Measurements from ENCODE around the gene ARL5C.
"Not testable (repeated sequence)": the region's sequence is repeated elsewhere in the genome, so short reads cannot be mapped to it uniquely, and the experiment has no call there.

The ARL5C gene

DNA sequence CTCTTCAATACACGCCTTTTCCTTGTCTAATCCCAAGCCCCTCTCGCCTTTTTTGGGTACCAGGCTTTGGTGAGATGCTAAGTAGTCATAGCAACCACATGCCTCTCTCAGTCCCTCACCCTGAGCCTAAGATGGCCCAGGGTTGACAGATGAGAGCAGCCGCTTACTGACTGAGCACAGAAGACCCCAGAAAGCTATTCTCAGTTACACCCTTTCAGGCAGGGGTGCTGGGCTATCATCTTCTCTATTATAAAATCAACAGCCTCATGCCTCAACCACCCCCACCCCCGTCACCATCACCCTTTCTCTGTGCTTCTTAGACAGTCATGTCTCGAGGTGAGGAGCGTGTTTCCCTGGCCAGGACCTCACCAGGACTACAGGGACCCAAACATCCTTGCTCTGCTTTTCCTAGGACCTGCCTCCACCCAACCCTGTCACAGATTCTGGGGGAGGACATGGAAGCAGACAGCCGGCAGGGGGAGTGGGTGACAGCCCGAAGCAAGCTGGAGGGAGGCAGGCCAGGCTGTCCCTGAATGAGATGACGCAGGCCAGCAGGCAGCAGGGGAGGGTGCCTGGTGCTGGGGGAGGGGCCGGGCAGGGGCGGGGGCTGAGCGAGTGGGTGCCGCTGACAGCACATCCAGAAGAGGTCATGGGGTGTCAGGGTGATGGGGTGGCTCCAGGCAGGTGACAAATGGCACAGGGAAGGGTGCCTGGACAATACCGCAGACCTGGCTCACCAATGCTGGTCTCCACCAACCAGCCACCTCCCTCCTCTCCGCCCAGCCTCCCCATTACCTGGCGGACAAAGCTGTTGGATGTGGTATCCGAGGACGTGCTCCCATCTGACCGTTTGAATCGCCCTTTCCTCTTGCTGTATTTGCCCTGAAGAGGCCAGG, 28.4 kb upstream of the ARL5C start:
- peak; percentile 72 for DNase-seq

DNA sequence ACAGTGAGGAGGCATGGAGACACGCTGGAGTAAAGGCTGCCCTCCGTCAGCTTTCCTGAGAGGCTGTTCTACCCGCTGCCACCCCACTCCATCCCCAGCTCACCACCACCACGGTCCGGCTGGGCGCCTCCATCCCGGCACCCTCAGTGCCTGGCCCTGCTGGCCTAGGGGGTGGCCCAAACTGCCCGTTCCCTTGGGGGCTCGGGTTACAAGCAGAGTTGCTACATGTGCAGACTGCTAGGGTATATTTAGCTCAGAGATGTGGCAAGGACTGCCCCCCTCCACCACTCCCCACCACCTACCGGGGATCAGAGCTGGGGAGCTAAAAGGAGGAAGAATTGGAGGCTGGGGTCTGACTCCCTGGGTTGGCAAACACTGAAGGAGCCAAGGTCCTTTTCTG, 27.4 kb upstream of the ARL5C start:
- no peak for DNase-seq

DNA sequence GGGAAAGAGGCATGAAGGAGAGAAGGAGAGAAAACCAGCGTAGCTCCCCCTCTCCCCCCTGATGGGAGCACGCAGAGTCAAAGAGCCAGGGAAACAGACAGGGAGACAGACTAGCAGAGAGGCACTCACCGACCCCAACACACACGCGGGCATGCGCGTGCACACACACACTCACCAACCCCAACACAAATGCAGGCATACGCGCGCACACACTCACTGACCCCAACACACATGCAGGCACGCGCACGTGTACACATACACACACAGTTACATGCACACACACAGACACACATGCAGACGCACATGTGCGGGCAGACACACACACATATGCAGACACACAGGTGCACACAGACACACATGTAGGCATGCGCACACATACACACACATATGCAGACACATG, 26.9 kb upstream of the ARL5C start:
- no peak for DNase-seq

DNA sequence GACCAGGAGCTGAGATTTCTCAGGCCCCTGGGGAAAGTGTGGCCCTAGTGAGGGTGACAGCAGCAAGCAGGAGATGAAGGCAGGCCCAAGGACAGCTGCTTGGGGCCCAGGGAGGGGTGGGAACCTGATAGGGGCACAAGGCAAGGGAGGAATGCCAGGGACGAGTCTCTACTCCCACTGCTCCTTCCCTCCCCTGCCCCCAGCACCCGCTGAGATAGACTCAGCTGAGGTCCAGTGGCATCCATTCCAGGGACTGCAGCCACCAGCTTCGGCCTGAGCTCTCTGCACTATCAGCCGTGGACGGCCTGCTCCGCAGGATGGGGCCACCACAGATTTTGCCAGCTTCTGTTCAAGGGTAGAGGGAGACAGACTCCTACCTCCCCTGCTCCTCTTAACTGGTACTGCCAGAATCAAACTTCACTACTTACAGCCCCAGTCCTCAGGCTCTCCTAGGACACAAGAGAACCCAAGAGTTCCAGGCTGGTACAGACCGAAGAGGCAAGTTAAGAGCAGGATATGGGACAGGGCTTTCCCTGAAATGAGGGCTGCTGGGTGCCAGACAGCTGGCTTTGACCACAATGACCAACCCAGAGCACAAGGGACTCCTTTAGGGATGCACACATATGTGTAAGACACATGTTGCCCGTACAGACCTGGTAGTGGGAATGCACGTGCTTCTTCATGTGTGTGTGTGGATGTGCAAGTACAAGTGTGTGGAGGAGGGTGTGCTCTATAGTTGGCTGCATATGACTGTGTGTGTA, 26.0 kb upstream of the ARL5C start:
- no peak for DNase-seq

DNA sequence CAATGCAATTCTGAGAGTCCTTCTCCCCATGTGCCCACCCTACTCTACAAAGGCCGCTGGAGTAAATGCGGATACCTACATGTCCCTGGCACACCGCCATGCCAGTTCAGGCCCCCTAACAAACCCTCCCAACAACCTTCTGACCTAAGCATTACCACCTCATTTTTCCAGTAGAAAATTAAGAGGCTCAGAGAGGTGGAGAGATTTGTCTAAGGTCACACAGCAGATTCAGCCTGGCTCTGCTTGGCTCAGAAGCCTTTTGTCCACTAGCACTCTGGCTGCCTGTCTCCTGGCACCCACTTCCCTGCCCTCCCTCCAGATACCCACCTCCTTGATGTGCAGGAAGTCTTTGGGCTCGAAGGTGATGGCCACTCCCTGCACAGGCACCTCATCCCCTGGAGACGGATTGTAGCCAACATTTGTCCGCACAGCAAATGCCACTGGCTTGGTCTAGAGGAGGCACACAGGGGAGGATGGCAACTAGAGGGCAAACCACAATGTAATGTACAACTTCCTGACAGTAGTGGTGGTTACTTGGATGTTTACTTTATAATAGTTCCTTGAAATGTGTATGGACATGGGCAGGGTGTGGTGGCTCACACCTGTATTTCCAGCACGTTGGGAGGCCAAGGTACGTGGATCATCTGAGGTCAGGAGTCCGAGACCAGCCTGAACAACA, 21.3 kb upstream of the ARL5C start:
- no peak for DNase-seq

DNA sequence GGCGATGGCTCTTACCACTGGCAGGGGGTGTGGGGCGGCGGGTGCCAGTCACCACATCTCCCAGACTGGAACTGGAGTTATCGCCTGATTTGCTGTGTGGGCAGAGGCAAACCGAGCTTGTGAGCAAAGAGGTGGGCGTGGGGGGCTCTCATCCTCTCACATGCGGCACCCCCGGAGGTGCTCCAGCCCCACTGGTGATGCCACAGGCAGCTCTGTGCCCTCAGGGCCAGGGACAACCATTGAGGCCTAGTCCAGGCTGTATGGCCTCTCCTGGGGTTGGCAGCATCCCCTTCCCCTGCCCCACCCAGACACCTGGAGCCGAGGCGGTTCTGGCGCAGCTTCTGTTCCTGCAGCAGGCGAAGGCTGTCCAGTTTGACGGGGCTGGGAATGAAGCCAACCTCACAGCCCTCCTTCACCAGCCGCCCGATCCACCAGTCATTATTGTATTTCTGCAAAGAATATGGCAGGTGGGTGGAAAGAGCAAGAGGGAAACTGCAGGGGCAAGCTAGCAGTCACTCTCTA, 20.6 kb upstream of the ARL5C start:
- no peak for DNase-seq

DNA sequence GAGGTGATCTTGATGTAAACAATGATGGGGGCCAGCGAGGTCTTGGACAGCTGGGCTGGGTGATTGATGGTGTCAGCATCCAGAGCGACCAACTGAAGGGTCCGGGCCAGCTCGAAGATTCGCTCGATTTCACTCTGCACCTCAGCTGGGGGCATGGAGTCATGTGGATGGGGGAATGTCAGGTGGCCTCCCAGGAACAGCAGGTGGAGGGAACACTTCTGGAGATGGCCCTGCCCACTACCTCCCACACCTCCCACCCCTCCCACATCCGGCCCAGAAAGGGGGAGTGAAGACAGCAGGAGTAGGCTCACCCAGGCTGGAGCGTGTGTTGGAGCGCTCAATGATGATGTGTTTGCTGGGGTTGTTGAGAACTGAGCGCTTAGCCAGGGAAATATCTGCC, 17.8 kb upstream of the ARL5C start:
- no peak for DNase-seq

DNA sequence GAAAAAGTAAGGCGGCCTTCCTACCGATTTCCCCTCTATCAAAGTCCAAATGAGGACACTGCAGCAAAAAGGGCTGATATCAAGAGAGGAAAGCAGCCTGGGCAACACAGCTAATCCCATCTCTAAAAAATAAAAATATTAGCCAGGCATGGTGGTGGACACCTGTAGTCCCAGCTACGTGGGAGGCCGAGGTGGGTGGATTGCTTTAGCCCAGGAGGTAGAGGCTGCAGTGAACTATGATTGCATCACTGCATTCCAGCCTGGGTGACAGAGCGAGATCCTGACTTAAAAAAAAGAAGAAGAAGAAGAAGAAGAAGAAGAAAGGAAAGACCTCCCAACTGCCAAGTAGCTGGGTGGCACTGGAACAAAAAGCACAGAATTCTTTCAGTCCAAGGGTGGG, 17.1 kb upstream of the ARL5C start:
- no peak for DNase-seq

DNA sequence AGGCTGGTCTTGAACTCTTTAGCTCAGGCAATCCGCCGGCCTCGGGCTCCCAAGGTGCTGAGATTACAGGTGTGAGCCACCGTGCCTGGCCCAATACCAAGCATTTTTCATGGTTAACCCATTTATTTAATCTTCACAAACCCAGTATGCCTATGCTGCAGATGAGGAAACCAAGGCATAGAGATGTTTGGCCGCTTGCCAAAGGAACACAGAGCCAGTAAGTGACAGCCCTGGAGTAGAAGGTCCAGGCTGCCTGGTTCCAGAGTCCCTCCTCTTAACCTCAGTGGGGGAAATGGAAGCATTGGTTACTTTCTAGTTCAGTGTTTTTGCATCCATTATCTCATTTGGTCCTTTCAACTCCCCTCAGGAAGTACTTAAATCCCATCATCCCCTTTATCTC, 15.3 kb upstream of the ARL5C start:
- DNase-seq = no peak

DNA sequence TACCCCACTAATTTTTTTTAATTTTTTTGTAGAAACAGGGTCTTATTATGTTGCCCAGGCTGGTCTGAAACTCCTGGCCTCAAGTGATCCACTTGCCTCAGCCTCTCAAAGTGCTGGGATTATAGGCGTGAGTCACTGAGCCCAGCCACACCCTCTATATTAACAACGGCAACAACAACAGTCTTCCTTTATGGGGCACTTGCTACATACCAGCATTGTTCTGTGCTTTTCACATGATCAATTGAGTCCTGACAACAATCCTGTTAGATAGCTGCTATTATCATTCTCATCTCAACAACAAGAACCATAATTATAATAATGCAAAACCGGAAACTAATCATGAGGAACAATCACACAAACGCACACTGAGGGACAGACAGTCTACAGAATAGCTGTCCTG, 12.6 kb upstream of the ARL5C start:
- DNase-seq = no peak

DNA sequence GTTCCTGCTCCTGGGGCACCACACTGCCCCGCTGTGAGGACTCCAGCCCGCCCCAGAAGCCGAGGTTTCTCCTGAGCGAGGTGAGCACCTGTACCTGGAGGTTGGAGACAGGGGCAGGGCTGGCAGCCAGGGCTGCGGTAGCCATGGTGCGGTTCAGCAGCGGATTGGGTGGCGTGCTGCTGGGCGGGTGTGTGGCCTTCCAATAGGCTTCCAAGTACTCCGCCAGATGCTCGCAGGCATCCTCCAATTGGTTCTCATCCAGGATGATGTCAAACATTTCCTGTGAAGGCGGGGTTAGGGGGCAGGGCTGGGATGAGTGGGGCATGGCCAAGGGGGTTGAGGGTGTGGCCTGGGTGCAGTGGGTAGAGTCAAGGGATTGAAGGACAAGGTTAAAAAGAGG, 11.3 kb upstream of the ARL5C start:
- no peak for DNase-seq

DNA sequence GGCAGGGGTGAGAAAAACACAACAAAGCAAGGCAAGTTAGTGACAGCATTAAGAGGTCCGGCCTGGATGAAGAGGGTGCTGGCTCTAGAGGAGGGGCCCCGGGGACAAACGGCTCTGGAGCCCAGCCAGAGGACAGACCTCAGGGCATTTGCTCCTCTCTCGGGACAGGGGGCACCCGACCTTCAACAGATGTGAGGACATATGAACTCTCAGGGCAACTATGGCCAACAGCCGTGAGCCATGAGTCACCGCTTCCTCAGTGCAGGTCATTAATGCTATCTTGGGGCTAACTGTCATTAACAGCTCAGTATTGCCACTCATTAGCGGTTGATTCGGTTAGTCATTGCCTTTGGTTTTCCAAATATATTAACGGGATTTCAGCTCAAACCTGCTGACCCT, 9.7 kb upstream of the ARL5C start:
- DNase-seq = no peak

DNA sequence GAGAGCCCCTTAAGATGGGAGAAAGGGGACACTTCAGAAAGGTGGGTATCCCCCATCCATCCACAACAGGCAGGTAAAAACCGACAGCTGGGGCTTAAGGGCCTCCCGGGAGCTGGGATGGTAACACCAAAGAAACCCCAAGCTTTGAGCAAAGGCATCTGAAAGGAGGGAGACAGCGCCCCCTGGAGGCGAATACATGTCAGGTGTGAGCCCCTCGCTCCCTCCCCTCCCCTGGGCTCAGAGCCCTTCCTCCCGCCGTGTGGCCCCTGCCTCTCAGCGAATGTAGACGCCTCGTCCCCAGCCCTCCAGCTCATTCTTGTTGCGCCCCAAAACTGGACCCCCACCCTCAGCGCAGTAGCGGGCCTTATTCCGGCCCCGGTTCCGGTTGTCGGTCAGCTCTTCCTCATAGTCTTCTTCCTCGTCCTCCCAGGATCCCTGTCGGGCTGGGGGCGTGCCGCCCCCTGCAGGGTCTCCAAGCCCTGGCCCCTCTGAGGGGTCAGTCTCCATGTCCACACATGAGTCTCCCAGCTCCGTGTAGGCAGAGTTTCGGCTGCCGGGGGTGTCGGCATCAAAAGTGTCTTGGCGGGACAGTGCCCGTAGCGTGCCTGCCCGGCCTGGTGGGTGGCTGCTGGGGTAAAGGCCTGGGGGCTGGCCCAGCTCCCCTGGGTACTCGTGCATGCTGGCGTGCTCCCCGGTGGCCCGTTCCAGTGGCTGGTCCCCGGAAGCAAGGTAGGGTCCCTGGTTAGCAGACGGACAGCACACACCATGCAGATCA, 9.1 kb upstream of the ARL5C start:
- DNase-seq = peak; percentile 55

DNA sequence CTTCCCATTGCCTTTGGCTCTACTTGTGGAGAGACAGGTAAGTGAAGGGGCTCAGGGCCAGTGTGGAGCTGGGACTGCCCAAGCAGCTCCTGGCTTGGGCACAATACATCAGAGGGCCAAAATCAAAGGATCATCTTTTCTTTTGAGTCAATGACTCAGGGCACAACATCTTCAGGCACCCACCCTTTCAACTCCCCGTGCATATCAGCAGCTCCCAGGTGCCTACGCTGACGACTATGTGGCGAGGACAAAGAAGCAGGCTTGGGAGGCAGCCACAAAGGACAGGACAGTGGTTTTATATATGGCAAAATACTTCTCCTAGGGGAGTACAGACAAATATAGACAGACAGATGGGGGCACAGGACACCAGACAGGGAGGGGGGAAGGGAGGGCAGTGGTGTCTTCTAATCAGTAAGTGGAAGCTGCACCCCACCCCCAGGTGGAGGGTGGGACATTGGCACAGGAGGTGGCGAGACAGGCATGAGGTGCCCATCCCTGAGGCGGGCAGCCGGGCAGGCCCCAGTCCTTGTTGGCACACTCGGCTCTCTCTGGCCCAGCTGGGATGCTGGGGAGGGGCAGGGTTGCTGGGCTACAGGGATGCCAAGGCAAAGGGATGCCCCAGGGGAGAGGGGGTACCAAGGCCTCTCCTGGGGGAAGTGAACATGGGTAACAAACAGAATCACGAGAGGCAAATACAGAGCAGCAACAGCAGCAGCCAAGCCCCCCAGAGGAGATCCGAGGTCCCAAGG, 7.7 kb upstream of the ARL5C start:
- DNase-seq = no peak

DNA sequence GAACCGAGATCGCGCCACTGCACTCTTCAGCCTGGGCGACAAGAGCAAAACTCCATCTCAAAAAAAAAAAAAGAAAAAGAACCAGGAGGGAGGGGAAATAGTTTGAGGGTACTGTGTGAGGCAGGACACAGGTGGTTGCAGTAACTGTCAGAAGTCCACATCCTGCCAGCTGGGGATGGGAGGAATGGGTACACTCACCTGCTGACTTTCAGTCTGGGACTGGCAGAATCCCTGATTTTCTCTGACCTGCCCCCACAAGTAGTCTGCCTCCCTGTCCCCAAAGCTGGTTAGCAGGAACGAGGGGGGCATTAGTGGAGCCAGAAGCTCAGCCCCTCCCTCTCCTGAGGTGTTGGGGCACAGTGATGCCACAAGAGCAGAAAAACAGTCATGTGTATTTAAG, 7.1 kb upstream of the ARL5C start:
- DNase-seq = no peak

DNA sequence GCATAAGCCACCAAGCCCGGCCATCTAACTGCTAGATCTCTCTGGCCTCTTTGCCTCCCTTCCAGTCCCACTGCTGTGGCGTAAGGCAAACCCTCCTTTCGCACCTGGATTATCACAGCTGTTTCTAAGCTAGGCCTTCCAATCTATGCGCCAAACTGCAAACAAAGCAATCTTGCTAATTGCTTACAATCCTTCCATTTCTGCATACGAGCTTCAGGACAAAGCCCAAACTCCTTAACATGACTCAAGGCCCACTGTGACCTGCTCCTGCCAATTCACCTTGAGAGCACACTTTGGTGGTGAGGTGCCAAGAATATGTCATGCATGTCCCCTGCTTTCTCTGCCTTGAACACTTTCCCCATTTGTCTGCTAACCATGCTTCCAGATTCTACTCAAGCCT, 6.0 kb upstream of the ARL5C start:
- no peak for DNase-seq

DNA sequence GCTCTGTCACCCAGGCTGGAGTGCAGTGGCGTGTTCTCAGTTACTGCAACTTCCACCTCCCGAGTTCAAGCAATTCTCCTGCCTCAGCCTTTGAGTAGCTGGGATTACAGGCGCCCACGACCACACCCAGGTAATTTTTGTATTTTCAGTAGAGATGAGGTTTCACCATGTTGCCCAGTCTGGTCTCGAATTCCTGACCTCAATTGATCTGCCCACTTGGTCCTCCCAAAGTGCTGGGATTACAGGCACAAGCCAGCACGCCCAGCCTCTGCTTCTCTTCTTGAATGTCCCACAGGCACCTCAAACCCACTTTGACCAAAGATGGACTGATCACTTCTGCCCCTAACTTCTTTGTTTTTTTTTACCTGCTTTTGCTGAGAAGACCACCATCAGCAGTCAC, 4.6 kb upstream of the ARL5C start:
- no peak for DNase-seq

DNA sequence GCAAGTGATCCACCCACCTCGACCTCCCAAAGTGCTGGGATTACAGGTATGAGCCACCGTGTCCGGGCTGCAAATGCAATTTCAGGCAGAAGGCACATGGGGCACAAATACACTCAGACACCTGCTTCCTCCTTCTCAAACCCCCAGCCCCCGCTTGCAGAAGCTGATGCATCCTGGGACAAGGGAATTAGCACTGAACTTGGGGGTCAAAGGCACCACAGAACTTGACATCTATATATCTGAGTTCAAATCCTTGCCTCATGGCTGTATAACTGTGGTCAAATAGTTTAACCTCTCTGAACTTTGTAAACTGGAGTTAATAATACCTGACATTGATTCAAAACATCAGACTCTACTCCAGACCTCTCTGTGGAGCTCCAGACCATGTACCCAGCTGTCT, 4.1 kb upstream of the ARL5C start:
- no peak for DNase-seq

DNA sequence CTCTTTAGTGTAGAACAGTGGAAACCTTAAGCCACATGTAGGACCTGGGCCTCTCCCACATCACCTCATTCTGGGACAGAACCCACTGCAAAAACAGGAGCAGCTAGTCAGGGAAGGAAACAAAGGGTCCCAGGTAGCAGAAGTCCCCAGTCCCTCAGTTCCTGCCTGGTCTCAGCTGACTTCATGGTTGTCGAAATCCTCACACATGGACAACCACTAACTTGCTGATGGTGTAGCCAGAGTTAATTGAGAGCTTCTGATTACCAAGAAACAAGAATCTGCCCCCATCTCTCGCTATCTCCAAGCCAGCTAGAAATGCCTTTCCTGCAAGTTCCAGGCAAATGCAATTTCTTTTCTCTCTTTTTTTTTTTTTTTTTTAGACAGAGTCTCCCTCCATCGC, 3.6 kb upstream of the ARL5C start:
- no peak for DNase-seq

DNA sequence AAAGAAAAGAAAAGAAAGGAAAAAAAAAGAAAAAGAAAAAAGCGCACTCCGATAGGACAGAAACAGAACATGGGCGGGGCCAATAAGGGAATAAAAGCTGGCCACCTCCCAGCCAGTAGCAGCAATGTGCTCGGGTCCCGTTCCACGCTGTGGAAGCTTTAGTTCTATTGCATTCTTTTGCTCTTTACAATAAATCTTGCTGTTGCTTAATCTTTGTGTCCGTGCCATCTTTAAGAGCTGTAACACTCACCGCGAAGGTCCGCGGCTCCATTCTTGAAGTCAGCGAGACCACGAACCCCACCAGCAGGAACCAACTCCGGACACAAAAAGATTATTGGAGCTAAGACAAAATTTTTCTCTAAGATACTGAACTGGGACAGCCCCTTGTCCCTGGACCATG, 3.1 kb upstream of the ARL5C start:
- no peak for DNase-seq

DNA sequence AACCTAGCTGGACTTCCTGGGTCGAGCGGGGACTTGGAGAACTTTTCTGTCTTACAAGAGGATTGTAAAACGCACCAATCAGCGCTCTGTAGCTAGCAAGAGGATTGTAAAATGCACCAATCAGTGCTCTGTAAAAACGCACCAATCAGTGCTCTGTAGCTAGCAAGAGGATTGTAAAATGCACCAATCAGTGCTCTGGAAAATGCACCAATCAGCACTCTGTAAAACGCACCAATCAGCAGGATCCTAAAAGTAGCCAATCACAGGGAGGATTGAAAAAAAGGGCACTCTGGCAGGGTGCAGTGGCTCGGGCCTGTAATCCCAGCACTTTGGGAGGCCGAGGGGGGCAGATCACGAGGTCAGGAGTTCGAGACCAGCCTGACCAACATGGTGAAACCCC, 2.5 kb upstream of the ARL5C start:
- DNase-seq = not testable (repeated sequence)

DNA sequence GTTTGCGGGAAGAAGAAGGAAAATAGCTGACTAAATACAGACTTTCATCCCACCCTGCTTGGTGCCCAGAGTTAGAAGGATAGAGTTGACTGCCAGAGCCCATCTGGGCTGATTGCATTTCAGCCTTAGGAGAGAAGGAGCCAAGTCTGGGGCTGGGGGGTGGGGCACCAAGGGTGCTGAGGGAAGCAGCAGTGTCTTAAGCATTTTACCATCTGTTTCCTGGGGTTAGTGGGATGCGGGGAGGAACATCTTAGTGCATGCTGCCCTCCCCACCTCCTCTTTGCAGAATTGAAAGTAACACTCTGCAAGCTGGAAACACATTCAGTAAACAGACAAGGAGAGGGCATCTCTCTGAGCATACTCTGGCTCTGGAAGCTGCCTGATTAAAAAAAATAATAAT, 1.5 kb upstream of the ARL5C start:
- no peak for DNase-seq

All from fibroblast of skin of right quadriceps (primary cell).